DND-41 (cell line): ENCODE results near the gene C1GALT1C1.
A peak's percentile ranks its signal among the peaks of the same experiment; 100 is the strongest.
"Not testable (repeated sequence)": the region's sequence is repeated elsewhere in the genome, so short reads cannot be mapped to it uniquely, and the experiment has no call there.

Experiments used
- ATAC-seq: fragments of 200-7000 bp; cut with Tn5 transposase; 3 replicates; pipeline ENCODE4 v1.9.1; 2021; ENCODE audit warnings: low read depth; ENCODE audit not compliant: insufficient read depth
- DNase-seq: peaks from one replicate; pipeline ENCODE4 v3.0.0-alpha.2; 2020
- H2AFZ ChIP-seq: 2 replicates; pipeline ENCODE4 v1.6.0; 2012; ENCODE audit warnings: low read depth, low read length
- H3K27ac ChIP-seq: 2 replicates; pipeline ENCODE4 v1.5.1; 2012; ENCODE audit warnings: low read length, inconsistent platforms
- H3K27me3 ChIP-seq: fragments of 200-600 bp; sonication (generic); 2 replicates; pipeline ENCODE4 v1.6.0; 2012; ENCODE audit warnings: low read length, mild to moderate bottlenecking, inconsistent platforms; ENCODE audit not compliant: insufficient read depth, poor library complexity
- H3K36me3 ChIP-seq: 2 replicates; pipeline ENCODE4 v1.5.1; 2012; ENCODE audit warnings: low read length, inconsistent platforms; ENCODE audit not compliant: insufficient read depth
- H3K4me1 ChIP-seq: 2 replicates; pipeline ENCODE4 v1.5.1; 2012; ENCODE audit warnings: mild to moderate bottlenecking, low read length; ENCODE audit not compliant: insufficient read depth
- H3K4me2 ChIP-seq: 2 replicates; pipeline ENCODE4 v1.6.0; 2012; ENCODE audit warnings: mild to moderate bottlenecking, moderate library complexity, low read length, inconsistent platforms; ENCODE audit not compliant: insufficient read depth
- H3K4me3 ChIP-seq, 2 experiments: fragments of 200-600 bp in 1 of 2; shearing (Covaris generic) in 1 of 2; 2 replicates each; pipeline ENCODE4 v1.5.1; 2012 to 2016; ENCODE audit warnings: inconsistent platforms in 2 of 2, low read length in 2 of 2, mild to moderate bottlenecking in 2 of 2, low read depth in 1 of 2, moderate library complexity in 1 of 2
- H3K79me2 ChIP-seq: 2 replicates; pipeline ENCODE4 v1.6.0; 2012; ENCODE audit warnings: low read length, inconsistent platforms; ENCODE audit not compliant: insufficient read depth
- H3K9ac ChIP-seq: 2 replicates; pipeline ENCODE4 v1.6.0; 2012; ENCODE audit warnings: low read depth, mild to moderate bottlenecking, inconsistent platforms, low read length, moderate library complexity
- H3K9me3 ChIP-seq: 2 replicates; pipeline ENCODE4 v1.5.1; 2012; ENCODE audit warnings: low read length, moderate library complexity, mild to moderate bottlenecking, inconsistent platforms; ENCODE audit not compliant: insufficient read depth, severe bottlenecking
- H4K20me1 ChIP-seq: 2 replicates; pipeline ENCODE4 v1.6.0; 2012; ENCODE audit warnings: low read length; ENCODE audit not compliant: insufficient read depth
- CTCF ChIP-seq: IDR thresholded peaks from 2 replicates; pipeline ENCODE4 v1.5.1; 2012; ENCODE audit warnings: borderline replicate concordance, low read length, moderate library complexity, mild to moderate bottlenecking; ENCODE audit not compliant: poor library complexity, severe bottlenecking; ENCODE audit errors: extremely low read depth
- EZH2 ChIP-seq: IDR thresholded peaks from 3 replicates; pipeline ENCODE4 v1.6.1; 2012; ENCODE audit warnings: borderline replicate concordance, low read depth, mild to moderate bottlenecking, moderate library complexity, low read length, inconsistent platforms; ENCODE audit not compliant: severe bottlenecking

The C1GALT1C1 gene

GRCh38 chrX:120664081-120664480 lies 34.2 kb upstream of the C1GALT1C1 start:
- Histone ChIP-seq H3K4me2 (no peak overlapping the region), H3K4me3 (no peak overlapping the region), H3K9ac (no peak overlapping the region), H3K27me3 (no peaks in the 10 kb centered on the region), H4K20me1 (no peaks in the 10 kb centered on the region), H3K4me1 (no peaks in the 10 kb centered on the region), H3K27ac (no peak overlapping the region), H3K9me3 (no peaks in the 10 kb centered on the region), H3K36me3 (no peaks in the 10 kb centered on the region), H2AFZ (no peak overlapping the region), H3K79me2 (no peaks in the 10 kb centered on the region)
- DNase-seq (no peak), ATAC-seq (no peak)
- TF ChIP-seq EZH2 (no peak), CTCF (peak; percentile 46)

- no peak for ATAC-seq
- no peaks in the 10 kb centered on the region for H3K36me3 ChIP-seq
These were observed 32.8 kb upstream of the C1GALT1C1 start for GRCh38 chrX:120662662-120663061.

GRCh38 chrX:120660637-120661036 lies 30.8 kb upstream of the C1GALT1C1 start:
- no peaks in the 10 kb centered on the region for H3K79me2 ChIP-seq
- H3K4me1 ChIP-seq, result no peaks in the 10 kb centered on the region
- H3K9ac ChIP-seq, result no peak overlapping the region
- H3K27ac ChIP-seq, result no peak overlapping the region
- TF ChIP-seq EZH2 (no peak), CTCF (no peak)
- H3K9me3 ChIP-seq, result no peaks in the 10 kb centered on the region
- H3K4me2 ChIP-seq, result no peak overlapping the region
- H3K4me3 ChIP-seq, result no peak overlapping the region
- DNase-seq, result no peak
- no peaks in the 10 kb centered on the region for H4K20me1 ChIP-seq
- no peak for ATAC-seq
- no peaks in the 10 kb centered on the region for H3K36me3 ChIP-seq
- no peaks in the 10 kb centered on the region for H3K27me3 ChIP-seq
- no peak overlapping the region for H2AFZ ChIP-seq

More at GRCh38 chrX:120662662-120663061, 32.8 kb upstream of the C1GALT1C1 start:
- no peak for TF ChIP-seq CTCF
- Histone ChIP-seq H3K27ac (no peak overlapping the region), H3K4me1 (no peaks in the 10 kb centered on the region), H4K20me1 (no peaks in the 10 kb centered on the region), H3K9me3 (no peaks in the 10 kb centered on the region), H3K9ac (no peak overlapping the region), H3K4me2 (no peak overlapping the region), H3K27me3 (no peaks in the 10 kb centered on the region), H3K79me2 (no peaks in the 10 kb centered on the region), H2AFZ (no peak overlapping the region), H3K4me3 (no peak overlapping the region)
- DNase-seq, result no peak

- Histone ChIP-seq H3K36me3 (no peaks in the 10 kb centered on the region), H3K27me3 (no peaks in the 10 kb centered on the region), H3K9me3 (no peaks in the 10 kb centered on the region), H3K4me3 (no peak overlapping the region), H3K4me1 (no peaks in the 10 kb centered on the region), H3K27ac (no peak overlapping the region), H3K79me2 (no peaks in the 10 kb centered on the region), H4K20me1 (no peaks in the 10 kb centered on the region), H3K9ac (no peak overlapping the region), H2AFZ (no peak overlapping the region), H3K4me2 (no peak overlapping the region)
- DNase-seq (no peak), ATAC-seq (peak; percentile 58; the same call in 2 of the 3 replicates)
- no peak for TF ChIP-seq EZH2
- TF ChIP-seq CTCF, result no peak
These were observed 23.1 kb upstream of the C1GALT1C1 start for GRCh38 chrX:120653000-120653399.

GRCh38 chrX:120652256-120652655 lies 22.4 kb upstream of the C1GALT1C1 start:
- H3K79me2 ChIP-seq, H2AFZ ChIP-seq, DNase-seq, H3K9ac ChIP-seq, H3K4me3 ChIP-seq, H3K27ac ChIP-seq, H4K20me1 ChIP-seq, H3K36me3 ChIP-seq, H3K27me3 ChIP-seq, H3K4me1 ChIP-seq, ATAC-seq, H3K9me3 ChIP-seq, H3K4me2 ChIP-seq: not testable (repeated sequence)
